ENCODE measurements around the gene MIF.

DNA sequence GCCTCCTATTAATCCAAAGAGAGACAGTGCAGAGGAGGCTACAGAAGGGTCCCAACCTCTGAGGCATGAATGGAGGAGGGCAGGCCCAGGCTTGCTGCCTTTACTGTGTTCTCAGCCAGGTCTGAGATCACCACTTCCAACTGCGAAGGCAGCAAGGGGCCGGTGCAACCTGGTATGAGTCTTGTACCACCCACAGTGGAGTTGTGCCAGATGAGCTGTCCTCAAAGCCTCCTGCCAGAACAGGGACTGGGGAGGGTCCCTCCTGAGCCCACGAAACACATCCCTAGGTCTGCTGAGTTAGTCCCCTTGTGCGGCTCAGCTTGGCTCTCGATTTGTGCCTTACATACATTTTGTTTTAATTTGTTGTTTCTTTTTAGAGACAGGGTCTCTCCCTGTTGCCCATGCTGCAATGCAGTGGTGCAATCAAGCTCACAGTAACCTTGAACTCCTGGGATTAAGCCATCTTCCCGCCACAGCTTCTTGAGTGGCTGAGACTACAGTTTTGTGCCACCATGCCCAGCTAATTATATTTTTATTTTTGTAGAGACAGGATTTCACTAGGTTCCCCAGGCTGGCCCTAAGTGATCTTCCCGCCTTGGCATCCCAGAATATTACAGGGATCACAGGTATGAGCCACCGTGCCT is 9.3 kb downstream of the MIF start:
- TF ChIP-seq, protein P1, sequence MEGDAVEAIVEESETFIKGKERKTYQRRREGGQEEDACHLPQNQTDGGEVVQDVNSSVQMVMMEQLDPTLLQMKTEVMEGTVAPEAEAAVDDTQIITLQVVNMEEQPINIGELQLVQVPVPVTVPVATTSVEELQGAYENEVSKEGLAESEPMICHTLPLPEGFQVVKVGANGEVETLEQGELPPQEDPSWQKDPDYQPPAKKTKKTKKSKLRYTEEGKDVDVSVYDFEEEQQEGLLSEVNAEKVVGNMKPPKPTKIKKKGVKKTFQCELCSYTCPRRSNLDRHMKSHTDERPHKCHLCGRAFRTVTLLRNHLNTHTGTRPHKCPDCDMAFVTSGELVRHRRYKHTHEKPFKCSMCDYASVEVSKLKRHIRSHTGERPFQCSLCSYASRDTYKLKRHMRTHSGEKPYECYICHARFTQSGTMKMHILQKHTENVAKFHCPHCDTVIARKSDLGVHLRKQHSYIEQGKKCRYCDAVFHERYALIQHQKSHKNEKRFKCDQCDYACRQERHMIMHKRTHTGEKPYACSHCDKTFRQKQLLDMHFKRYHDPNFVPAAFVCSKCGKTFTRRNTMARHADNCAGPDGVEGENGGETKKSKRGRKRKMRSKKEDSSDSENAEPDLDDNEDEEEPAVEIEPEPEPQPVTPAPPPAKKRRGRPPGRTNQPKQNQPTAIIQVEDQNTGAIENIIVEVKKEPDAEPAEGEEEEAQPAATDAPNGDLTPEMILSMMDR (conservative IDR thresholded peaks at IDR 0.05; ENCODE audit: low read length) = no peak
- no peak for TF ChIP-seq EZH2phosphoT487 (IDR thresholded peaks at IDR 0.05; ENCODE audit: borderline replicate concordance)
